MCF 10A (cell line): ENCODE measurements around the gene MPP2. TPM values are rescaled to one million over a fixed set of nuclear protein-coding genes. Genes with fewer than 3 reads are reported as not detected.

ENCODE experiments used
- BruUV-seq: library from RNA; stranded (reverse); fragments of 400-500 nt; replicated peaks from 2 replicates; lab custom pipeline; 2021; lab: Mats Ljungman, UMichigan
- CTCF ChIA-PET: fragments of 300-600 bp; sonication (Branson Sonifier 250); formaldehyde crosslinking; extraction: SDS; loops from one replicate; lab custom pipeline; 2021; ENCODE audit warnings: antibody characterized with exemption, inconsistent platforms; lab: Yijun Ruan, JAX
- POLR2A ChIA-PET: fragments of 300-600, 350-650 bp; sonication (Branson Sonifier 250); formaldehyde crosslinking; extraction: SDS; loops from one replicate; lab custom pipeline; 2020; ENCODE audit warnings: antibody characterized with exemption, inconsistent platforms; lab: Yijun Ruan, JAX
- DNase-seq: peaks from one replicate; pipeline ENCODE4 v3.0.0-alpha.2; 2018; ENCODE audit not compliant: unreplicated experiment
- H3K27ac Mint-ChIP-seq: one replicate; pipeline ENCODE4 v1.8.0; 2022; ENCODE audit warnings: mild to moderate bottlenecking, low read depth, mixed read lengths; ENCODE audit not compliant: unreplicated experiment
- H3K27me3 Mint-ChIP-seq: one replicate; pipeline ENCODE4 v1.8.0; 2022; ENCODE audit warnings: mixed read lengths; ENCODE audit not compliant: insufficient read depth, unreplicated experiment
- H3K36me3 Mint-ChIP-seq: one replicate; pipeline ENCODE4 v1.8.0; 2022; ENCODE audit warnings: mild to moderate bottlenecking, moderate library complexity, mixed read lengths; ENCODE audit not compliant: insufficient read depth, unreplicated experiment
- H3K4me1 Mint-ChIP-seq: one replicate; pipeline ENCODE4 v1.8.0; 2022; ENCODE audit warnings: mixed read lengths; ENCODE audit not compliant: insufficient read depth, unreplicated experiment
- H3K4me3 Mint-ChIP-seq: one replicate; pipeline ENCODE4 v1.8.0; 2022; ENCODE audit warnings: mild to moderate bottlenecking, moderate library complexity, mixed read lengths; ENCODE audit not compliant: unreplicated experiment
- H3K9me3 Mint-ChIP-seq: one replicate; pipeline ENCODE4 v1.8.0; 2022; ENCODE audit warnings: mixed read lengths; ENCODE audit not compliant: unreplicated experiment
- CTCF ChIP-seq: fragments of 200-600 bp; IDR thresholded peaks from one replicate; pipeline ENCODE4 v1.8.0; 2022; ENCODE audit warnings: antibody characterized with exemption, mild to moderate bottlenecking; ENCODE audit not compliant: unreplicated experiment
- intact Hi-C: fragments of 100-400 bp; cut with micrococcal nuclease; formaldehyde crosslinking; loops from 2 replicates; pipeline ENCODE4 v1.14.1; 2022
- total RNA-seq: library from RNA; stranded (reverse); gene quantifications from 2 replicates; pipeline ENCODE4 v1.2.3, GENCODE V29; 2022

The MPP2 gene
- total RNA-seq, 1 experiment from 2014 or later, result not detected

DNA sequence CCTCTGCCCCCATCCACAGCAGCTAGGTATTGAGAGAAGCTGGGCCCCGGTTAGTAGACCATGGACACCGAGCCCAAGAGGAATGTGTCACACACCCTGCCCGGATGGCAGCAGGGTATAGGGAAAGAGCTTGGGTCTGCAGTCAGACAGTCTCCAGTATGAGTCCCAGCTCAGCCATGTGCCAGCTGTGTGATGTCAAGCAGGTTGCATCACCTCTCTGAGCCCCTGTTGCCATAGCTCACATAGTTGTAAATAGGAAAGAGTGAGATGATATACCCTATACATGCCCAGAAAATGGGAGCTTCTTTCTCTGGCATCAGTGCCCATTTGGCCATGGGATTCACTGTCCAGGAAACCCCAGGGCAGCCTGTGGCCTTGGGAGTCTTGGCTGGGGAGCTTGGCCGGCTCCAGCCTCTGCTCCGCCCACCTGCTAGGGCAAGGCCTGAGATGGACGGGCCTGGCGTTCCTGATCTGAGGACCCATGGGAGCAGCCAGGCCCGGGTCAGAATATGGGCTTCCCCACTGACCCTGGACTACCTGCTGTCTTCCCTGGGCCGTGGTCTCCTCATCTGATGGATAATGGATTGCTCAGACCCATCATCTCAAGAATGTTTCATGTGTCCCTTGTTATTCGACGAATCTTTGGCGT, 47.1 kb downstream of the MPP2 start:
- Mint-ChIP-seq H3K4me1 (no peaks in the 10 kb centered on the region), H3K9me3 (no peaks in the 10 kb centered on the region), H3K27me3 (peaks cover 25% of the 10 kb centered on the region), H3K27ac (no peak overlapping the region), H3K36me3 (peaks cover 6% of the 10 kb centered on the region), H3K4me3 (no peak overlapping the region)
- no TSS peak for BruUV-seq
- intact Hi-C loops, result no loop called here
- no peak for TF ChIP-seq CTCF
- DNase-seq, result no peak
- CTCF ChIA-PET, result interaction anchor here (0.7 to 1.2 kb wide), 4 partner anchors 18 to 98 kb away, joined by 3 to 6 read pairs (median 4); no protein-coding TSS in a partner anchor
- POLR2A ChIA-PET, result interaction anchor here (0.6 to 0.7 kb wide), 2 partner anchors 106 to 158 kb away, joined by 3 to 4 read pairs; no protein-coding TSS in a partner anchor

- CTCF ChIA-PET, result interaction anchor here (0.6 to 2.0 kb wide), 4 partner anchors 9 to 31 kb away, joined by 3 to 10 read pairs (median 4); partner anchors contain the start of gene CD300LG
- peaks cover 42% of the 10 kb centered on the region for H3K27me3 Mint-ChIP-seq
Observed at GRCh38 chr17:43857957-43858600, 49.3 kb downstream of the MPP2 start.

GRCh38 chr17:43857141-43857540, 50.2 kb downstream of the MPP2 start:
- Mint-ChIP-seq H3K4me1 (no peaks in the 10 kb centered on the region), H3K27ac (no peak overlapping the region), H3K36me3 (peaks cover 5% of the 10 kb centered on the region), H3K4me3 (no peak overlapping the region), H3K27me3 (peaks cover 51% of the 10 kb centered on the region), H3K9me3 (no peaks in the 10 kb centered on the region)
- no TSS peak for BruUV-seq
- intact Hi-C loops, result no loop called here
- POLR2A ChIA-PET, result no interaction called here
- CTCF ChIA-PET, result interaction anchor here (1.8 to 2.0 kb wide), 2 partner anchors 10 to 21 kb away, joined by 5 to 10 read pairs; partner anchors contain the start of gene CD300LG
- TF ChIP-seq CTCF, result no peak
- DNase-seq, result no peak

More at GRCh38 chr17:43857957-43858600, 49.3 kb downstream of the MPP2 start:
- no peak for DNase-seq
- BruUV-seq, result no TSS peak
- POLR2A ChIA-PET, result no interaction called here
- intact Hi-C loops, result no loop called here
- H3K4me3 Mint-ChIP-seq, result no peak overlapping the region
- H3K36me3 Mint-ChIP-seq, result peaks cover 6% of the 10 kb centered on the region
- H3K27ac Mint-ChIP-seq, result no peak overlapping the region
- no peak for TF ChIP-seq CTCF
- H3K9me3 Mint-ChIP-seq, result no peaks in the 10 kb centered on the region
- H3K4me1 Mint-ChIP-seq, result no peaks in the 10 kb centered on the region

- POLR2A ChIA-PET, result interaction anchor here (0.6 kb wide), 1 partner anchor 329 kb away, joined by 4 read pairs; no protein-coding TSS in a partner anchor
Observed at GRCh38 chr17:43856141-43856540, 51.2 kb downstream of the MPP2 start.

More at GRCh38 chr17:43856141-43856540, 51.2 kb downstream of the MPP2 start:
- CTCF ChIA-PET, result interaction anchor here (0.6 to 2.4 kb wide), 3 partner anchors 10 to 113 kb away, joined by 4 to 15 read pairs (median 5); partner anchors contain the start of gene CD300LG
- intact Hi-C loops, result no loop called here
- no peaks in the 10 kb centered on the region for H3K4me1 Mint-ChIP-seq
- H3K4me3 Mint-ChIP-seq, result no peak overlapping the region
- no peak for DNase-seq
- H3K27ac Mint-ChIP-seq, result no peak overlapping the region
- no peaks in the 10 kb centered on the region for H3K36me3 Mint-ChIP-seq
- TF ChIP-seq CTCF, result no peak
- H3K27me3 Mint-ChIP-seq, result peaks cover 61% of the 10 kb centered on the region
- BruUV-seq, result no TSS peak
- no peaks in the 10 kb centered on the region for H3K9me3 Mint-ChIP-seq
